Activated CD8-positive, alpha-beta memory T cell treated with anti-CD3 and anti-CD28 coated beads, Interleukin-2, amount 50 U/mL, for 1 hour (primary cell): Measurements from ENCODE around the gene GTF2A1L.
"Not testable (repeated sequence)": the region's sequence is repeated elsewhere in the genome, so short reads cannot be mapped to it uniquely, and the experiment has no call there.

Source experiments
- DNase-seq: peaks from one replicate; pipeline ENCODE4 v3.0.0-alpha.2; 2020; ENCODE audit errors: extremely low read depth

Gene GTF2A1L

GRCh38 chr2:48617618-48618017 is at the start of gene GTF2A1L:
Gene GTF2A1L, plus strand, starts transcription at chr2:48617856. Its CDS starts 19 bp downstream, at chr2:48617875.
- DNase-seq = no peak

GRCh38 chr2:48568547-48568946 is 49.1 kb upstream of the GTF2A1L start:
- DNase-seq = no peak

GRCh38 chr2:48569433-48569832 is 48.2 kb upstream of the GTF2A1L start:
- no peak for DNase-seq

GRCh38 chr2:48572816-48573215 is 44.8 kb upstream of the GTF2A1L start:
- DNase-seq = no peak

GRCh38 chr2:48574353-48575287 is 43.0 kb upstream of the GTF2A1L start:
- DNase-seq = no peak

GRCh38 chr2:48578313-48578712 is 39.3 kb upstream of the GTF2A1L start:
- no peak for DNase-seq

- DNase-seq = no peak
Measured at GRCh38 chr2:48583961-48584360, 33.7 kb upstream of the GTF2A1L start.

- no peak for DNase-seq
Measured at GRCh38 chr2:48584551-48584950, 33.1 kb upstream of the GTF2A1L start.

- no peak for DNase-seq
Measured at GRCh38 chr2:48586433-48586832, 31.2 kb upstream of the GTF2A1L start.

- no peak for DNase-seq
Measured at GRCh38 chr2:48587560-48587959, 30.1 kb upstream of the GTF2A1L start.

GRCh38 chr2:48587961-48588360 is 29.7 kb upstream of the GTF2A1L start:
- DNase-seq = no peak

- DNase-seq = no peak
Measured at GRCh38 chr2:48588745-48589144, 28.9 kb upstream of the GTF2A1L start.

- DNase-seq = no peak
Measured at GRCh38 chr2:48589170-48589767, 28.4 kb upstream of the GTF2A1L start.

GRCh38 chr2:48590017-48590416 is 27.6 kb upstream of the GTF2A1L start:
- no peak for DNase-seq

- no peak for DNase-seq
Measured at GRCh38 chr2:48592067-48592466, 25.6 kb upstream of the GTF2A1L start.

GRCh38 chr2:48596751-48597150 is 20.9 kb upstream of the GTF2A1L start:
- DNase-seq = not testable (repeated sequence)

GRCh38 chr2:48597492-48597891 is 20.2 kb upstream of the GTF2A1L start:
- no peak for DNase-seq

- DNase-seq = no peak
Measured at GRCh38 chr2:48600204-48600813, 17.3 kb upstream of the GTF2A1L start.

GRCh38 chr2:48600917-48601316 is 16.7 kb upstream of the GTF2A1L start:
- DNase-seq = no peak

- DNase-seq = no peak
Measured at GRCh38 chr2:48601349-48601748, 16.3 kb upstream of the GTF2A1L start.

GRCh38 chr2:48605482-48606175 is 12.0 kb upstream of the GTF2A1L start:
- DNase-seq = no peak
